IMR-90 (cell line): ENCODE results near the gene PLD4. TPM values are rescaled to one million over a fixed set of nuclear protein-coding genes. Genes with fewer than 3 reads are reported as not detected.

Source experiments
- ATAC-seq: fragments of 200-7000 bp; cut with Tn5 transposase; 2 replicates; pipeline ENCODE4 v1.9.1; 2020; ENCODE audit warnings: low read depth, mild to moderate bottlenecking, moderate library complexity
- BruUV-seq: library from RNA; stranded (reverse); fragments of 400-500 nt; replicated peaks from 2 replicates; lab custom pipeline; 2021; lab: Mats Ljungman, UMichigan
- CTCF ChIA-PET: fragments of 300-600 bp; formaldehyde crosslinking; extraction: SDS; loops from one replicate; lab custom pipeline; 2021; ENCODE audit warnings: antibody characterized with exemption; lab: Yijun Ruan, JAX
- POLR2A ChIA-PET: fragments of 300-600 bp; sonication (Branson Sonifier 250); formaldehyde crosslinking; loops from one replicate; lab custom pipeline; 2022; ENCODE audit warnings: antibody characterized with exemption; ENCODE audit not compliant: unreplicated experiment; lab: Charles Lee
- DNase-seq: peaks from one replicate; pipeline ENCODE4 v3.0.0; 2013
- H2AFZ ChIP-seq: replicated peaks from 2 replicates; pipeline ENCODE3; 2013; ENCODE audit warnings: low read length, mild to moderate bottlenecking; ENCODE audit not compliant: poor library complexity
- H2AK5ac ChIP-seq: 2 replicates; pipeline ENCODE4 v1.6.1; 2013; ENCODE audit warnings: low read depth, low read length, inconsistent platforms
- H2AK9ac ChIP-seq: replicated peaks from 2 replicates; pipeline ENCODE3; 2013; ENCODE audit warnings: mild to moderate bottlenecking, low read depth, low read length, moderate library complexity; ENCODE audit not compliant: poor library complexity
- H2BK120ac ChIP-seq: 2 replicates; pipeline ENCODE4 v1.6.1; 2013; ENCODE audit warnings: low read depth, low read length, inconsistent platforms
- H2BK15ac ChIP-seq: 3 replicates; pipeline ENCODE4 v1.6.1; 2013; ENCODE audit warnings: low read depth, low read length, inconsistent platforms
- H2BK20ac ChIP-seq: 2 replicates; pipeline ENCODE4 v1.6.1; 2013; ENCODE audit warnings: low read depth, mild to moderate bottlenecking, inconsistent platforms, low read length, moderate library complexity
- H2BK5ac ChIP-seq: 2 replicates; pipeline ENCODE4 v1.6.1; 2013; ENCODE audit warnings: mild to moderate bottlenecking, low read depth, low read length, inconsistent platforms; ENCODE audit not compliant: poor library complexity, severe bottlenecking
- H3K14ac ChIP-seq: replicated peaks from 2 replicates; pipeline ENCODE4 v1.6.1; 2013; ENCODE audit warnings: low read depth, low read length, inconsistent platforms
- H3K18ac ChIP-seq: 2 replicates; pipeline ENCODE4 v1.6.1; 2013; ENCODE audit warnings: low read depth, low read length, control low read depth
- H3K23ac ChIP-seq: 2 replicates; pipeline ENCODE4 v1.6.1; 2013; ENCODE audit warnings: low read depth, low read length, inconsistent platforms
- H3K27ac ChIP-seq: 2 replicates; pipeline ENCODE4 v1.5.1; 2013; ENCODE audit warnings: mild to moderate bottlenecking, control low read depth, low read length; ENCODE audit not compliant: insufficient read depth
- H3K27me3 ChIP-seq: 2 replicates; pipeline ENCODE4 v1.6.1; 2013; ENCODE audit warnings: low read length; ENCODE audit not compliant: control insufficient read depth, insufficient read depth
- H3K36me3 ChIP-seq: 2 replicates; pipeline ENCODE4 v1.6.1; 2013; ENCODE audit warnings: low read length, mixed read lengths; ENCODE audit not compliant: control insufficient read depth, insufficient read depth
- H3K4ac ChIP-seq: 2 replicates; pipeline ENCODE4 v1.6.1; 2013; ENCODE audit warnings: low read depth, low read length, inconsistent platforms
- H3K4me1 ChIP-seq: 2 replicates; pipeline ENCODE4 v1.6.1; 2013; ENCODE audit warnings: low read length, mixed read lengths; ENCODE audit not compliant: control insufficient read depth, insufficient read depth
- H3K4me2 ChIP-seq: 2 replicates; pipeline ENCODE4 v1.6.1; 2013; ENCODE audit warnings: low read depth, mild to moderate bottlenecking, control low read depth, low read length, moderate library complexity
- H3K4me3 ChIP-seq: 2 replicates; pipeline ENCODE4 v1.5.1; 2013; ENCODE audit warnings: low read depth, mild to moderate bottlenecking, control low read depth, low read length, moderate library complexity; ENCODE audit not compliant: insufficient read depth
- H3K56ac ChIP-seq: 2 replicates; pipeline ENCODE4 v1.6.1; 2013; ENCODE audit warnings: low read length, inconsistent platforms; ENCODE audit not compliant: insufficient read depth; ENCODE audit errors: extremely low read depth
- H3K79me1 ChIP-seq, 2 experiments: 2 replicates each; pipeline ENCODE4 v1.6.1; 2013; ENCODE audit warnings: low read length in 2 of 2, inconsistent platforms in 1 of 2, low read depth in 1 of 2
- H3K9ac ChIP-seq: 2 replicates; pipeline ENCODE4 v1.6.1; 2013; ENCODE audit warnings: low read depth, low read length, control low read depth
- H3K9me1 ChIP-seq: 2 replicates; pipeline ENCODE4 v1.6.1; 2013; ENCODE audit warnings: low read length, inconsistent platforms; ENCODE audit not compliant: insufficient read depth
- H3K9me3 ChIP-seq: 2 replicates; pipeline ENCODE4 v1.6.1; 2013; ENCODE audit warnings: low read length; ENCODE audit not compliant: control insufficient read depth, insufficient read depth
- H4K20me1 ChIP-seq: 2 replicates; pipeline ENCODE4 v1.6.1; 2013; ENCODE audit warnings: low read length, inconsistent platforms; ENCODE audit not compliant: insufficient read depth
- H4K5ac ChIP-seq: 2 replicates; pipeline ENCODE4 v1.6.1; 2013; ENCODE audit warnings: mild to moderate bottlenecking, low read depth, low read length, control low read depth
- H4K8ac ChIP-seq, 2 experiments: 2 replicates each; pipeline ENCODE4 v1.6.1; 2013; ENCODE audit warnings: low read depth in 2 of 2, low read length in 2 of 2, control low read depth in 1 of 2, inconsistent platforms in 1 of 2
- H4K91ac ChIP-seq: 2 replicates; pipeline ENCODE4 v1.6.1; 2013; ENCODE audit warnings: low read depth, low read length, inconsistent platforms; ENCODE audit not compliant: insufficient read depth
- BHLHE40 ChIP-seq: fragments of 150-350 bp; IDR thresholded peaks from 2 replicates; pipeline ENCODE4 v1.6.1; 2016; ENCODE audit warnings: mild to moderate bottlenecking, low read depth, low read length
- CEBPB ChIP-seq: IDR thresholded peaks from 2 replicates; pipeline ENCODE4 v1.6.1; 2012; ENCODE audit warnings: low read depth, low read length, improper control_type of control experiment
- CHD1 ChIP-seq: IDR thresholded peaks from 2 replicates; pipeline ENCODE4 v1.6.1; 2012; ENCODE audit warnings: low read depth, low read length, improper control_type of control experiment
- CTCF ChIP-seq: conservative IDR thresholded peaks from 2 replicates; pipeline ENCODE4 v1.5.1; 2012; ENCODE audit warnings: mild to moderate bottlenecking, low read depth, low read length, improper control_type of control experiment
- ELK1 ChIP-seq: fragments of 150-350 bp; IDR thresholded peaks from 2 replicates; pipeline ENCODE4 v1.6.1; 2016; ENCODE audit warnings: low read depth, mild to moderate bottlenecking, low read length, moderate library complexity, borderline replicate concordance
- FOS ChIP-seq: fragments of 150-350 bp; IDR thresholded peaks from 2 replicates; pipeline ENCODE4 v1.6.1; 2016; ENCODE audit warnings: low read depth, low read length
- MAFK ChIP-seq: IDR thresholded peaks from 2 replicates; pipeline ENCODE4 v1.6.1; 2012; ENCODE audit warnings: low read depth, low read length, improper control_type of control experiment
- MAZ ChIP-seq: IDR thresholded peaks from 2 replicates; pipeline ENCODE4 v1.6.1; 2012; ENCODE audit warnings: low read depth, mild to moderate bottlenecking, low read length, improper control_type of control experiment, moderate library complexity, borderline replicate concordance
- MXI1 ChIP-seq: IDR thresholded peaks from 2 replicates; pipeline ENCODE4 v1.6.1; 2012; ENCODE audit warnings: low read depth, mild to moderate bottlenecking, low read length, moderate library complexity, borderline replicate concordance
- NFE2L2 ChIP-seq: fragments of 150-350 bp; IDR thresholded peaks from 2 replicates; pipeline ENCODE4 v1.6.1; 2016; ENCODE audit warnings: low read depth, mild to moderate bottlenecking, low read length
- POLR2A ChIP-seq: IDR thresholded peaks from 2 replicates; pipeline ENCODE4 v1.6.1; 2012; ENCODE audit warnings: mild to moderate bottlenecking, low read depth, low read length
- RAD21 ChIP-seq: IDR thresholded peaks from 2 replicates; pipeline ENCODE4 v1.6.1; 2012; ENCODE audit warnings: low read length, improper control_type of control experiment
- RCOR1 ChIP-seq: IDR thresholded peaks from 2 replicates; pipeline ENCODE4 v1.6.1; 2012; ENCODE audit warnings: mild to moderate bottlenecking, low read length, improper control_type of control experiment; ENCODE audit not compliant: insufficient replicate concordance
- RFX5 ChIP-seq: IDR thresholded peaks from 2 replicates; pipeline ENCODE4 v1.8.0; 2012; ENCODE audit warnings: low read depth, mild to moderate bottlenecking, low read length, moderate library complexity
- SMC3 ChIP-seq: fragments of 150-350 bp; IDR thresholded peaks from 2 replicates; pipeline ENCODE4 v1.6.1; 2016; ENCODE audit warnings: low read depth, mild to moderate bottlenecking, antibody characterized with exemption, low read length, moderate library complexity
- USF2 ChIP-seq: fragments of 150-350 bp; IDR thresholded peaks from 2 replicates; pipeline ENCODE4 v1.6.1; 2017; ENCODE audit warnings: mild to moderate bottlenecking, antibody characterized with exemption, low read length, low read depth
- WGBS, 2 experiments: methylation state at CpG; one replicate each; pipeline versions ENCODE4 v1.1.5 to v1.1.7; 2013; ENCODE audit warnings: missing lambda C conversion rate in 2 of 2; ENCODE audit not compliant: insufficient read length in 1 of 2; ENCODE audit errors: extremely low coverage in 2 of 2; 5-methylcytosine and 5-hydroxymethylcytosine counted together
- dilution Hi-C: fragments of 300-500 bp; cut with HindIII; formaldehyde crosslinking; loops from one replicate; pipeline ENCODE4 v1.14.3; 2018; ENCODE audit warnings: low sequenced_read_pairs; ENCODE audit not compliant: unreplicated experiment
- in situ Hi-C: fragments of 300-500 bp; cut with MboI; formaldehyde crosslinking; loops from 3 replicates; pipeline ENCODE4 v1.14.3; 2019; ENCODE audit warnings: low sequenced_read_pairs, inconsistent platforms, mixed read lengths
- intact Hi-C: fragments of 100-400 bp; cut with micrococcal nuclease; formaldehyde crosslinking; loops from 2 replicates; pipeline ENCODE4 v1.10.0; 2022
- polyA plus RNA-seq, 3 experiments: library from polyadenylated mRNA; depleted of rRNA; stranded (reverse); fragments of >200 nt; gene quantifications; 2 replicates each; pipeline ENCODE4 v1.2.3, GENCODE V29; 2012; ENCODE audit warnings: low replicate concordance in 1 of 3
- total RNA-seq: library from RNA; depleted of rRNA; stranded (reverse); fragments of >200 nt; gene quantifications from 2 replicates; pipeline ENCODE4 v1.2.3, GENCODE V29; 2012

Gene PLD4
- total and polyA plus RNA-seq, 2 of the 4 experiments (the other 2 are of a cell fraction), result 0.05 TPM; not detected in 1

- H3K9ac ChIP-seq, result no peak overlapping the region
- dilution Hi-C loops (no loop called here), in situ Hi-C loops (no loop called here), intact Hi-C loops (no loop called here)
- TF ChIP-seq MAFK (no peak), BHLHE40 (no peak), MXI1 (no peak), RCOR1 (no peak), CTCF (no peak), CHD1 (no peak), POLR2A (no peak), SMC3 (no peak), RFX5 (no peak), MAZ (no peak), ELK1 (no peak), NFE2L2 (no peak), USF2 (no peak), RAD21 (no peak), CEBPB (no peak), FOS (no peak)
- H3K56ac ChIP-seq, result no peak overlapping the region
- CTCF ChIA-PET, result no interaction called here
- no peak overlapping the region for H4K5ac ChIP-seq
- BruUV-seq, result no TSS peak
- H3K9me1 ChIP-seq, result 0 out of 2 replicates have a peak, but pooled peaks cover 2% of the 10 kb centered on the region
- no peak overlapping the region for H2AFZ ChIP-seq
- no peak overlapping the region for H3K27ac ChIP-seq
- POLR2A ChIA-PET, result no interaction called here
- 89% methylated on average over 19 of the region's 23 CpGs; no CpG with 5 or more reads in 1 of the 2 experiments for WGBS, 2 experiments
- no peak overlapping the region for H3K18ac ChIP-seq
- DNase-seq (no peak), ATAC-seq (no peak)
- no peak overlapping the region for H3K4ac ChIP-seq
- H3K23ac ChIP-seq, result no peak overlapping the region
- no peak overlapping the region for H4K91ac ChIP-seq
- peaks cover 38% of the 10 kb centered on the region for H3K36me3 ChIP-seq
- H3K4me2 ChIP-seq, result no peak overlapping the region
- no peak overlapping the region for H2AK9ac ChIP-seq
- no peaks in the 10 kb centered on the region for H3K4me1 ChIP-seq
- no peaks in the 10 kb centered on the region; the same call in 1 of the 2 replicates for H4K20me1 ChIP-seq
- H2BK5ac ChIP-seq, result no peak overlapping the region
- H3K14ac ChIP-seq, result no peak overlapping the region
- no peak overlapping the region for H4K8ac ChIP-seq
- H3K27me3 ChIP-seq, result no peaks in the 10 kb centered on the region
- no peak overlapping the region for H2BK120ac ChIP-seq
- H2BK15ac ChIP-seq, result no peak overlapping the region
- H3K4me3 ChIP-seq, result no peak overlapping the region
- H3K9me3 ChIP-seq, result no peaks in the 10 kb centered on the region
- no peak overlapping the region for H2AK5ac ChIP-seq
- no peaks in the 10 kb centered on the region for H3K79me1 ChIP-seq
- no peak overlapping the region for H2BK20ac ChIP-seq
Observed at GRCh38 chr14:104889375-104889757, 35.3 kb upstream of the PLD4 start.
